Measurements from ENCODE around the gene PSD4.

Gene PSD4

GRCh38 chr2:113150258-113150601, 23.5 kb upstream of the PSD4 start:
- no peak for TF ChIP-seq CTCF (IDR thresholded peaks at IDR 0.05)

- TF ChIP-seq CTCF (IDR thresholded peaks at IDR 0.05): no peak
These were observed 18.4 kb upstream of the PSD4 start for GRCh38 chr2:113155331-113155730.

- TF ChIP-seq CTCF (IDR thresholded peaks at IDR 0.05): no peak
These were observed 17.3 kb upstream of the PSD4 start for GRCh38 chr2:113156278-113157117.

GRCh38 chr2:113157118-113157896, 16.5 kb upstream of the PSD4 start:
- TF ChIP-seq CTCF (IDR thresholded peaks at IDR 0.05): no peak

- no peak for TF ChIP-seq CTCF (IDR thresholded peaks at IDR 0.05)
These were observed 15.6 kb upstream of the PSD4 start for GRCh38 chr2:113157897-113158753.

GRCh38 chr2:113158884-113159553, 14.8 kb upstream of the PSD4 start:
- no peak for TF ChIP-seq CTCF (IDR thresholded peaks at IDR 0.05)

GRCh38 chr2:113160248-113160647, 13.5 kb upstream of the PSD4 start:
- no peak for TF ChIP-seq CTCF (IDR thresholded peaks at IDR 0.05)

All from LNCAP (cell line).